OCI-LY3 (cell line): ENCODE results near the gene GPR12.

Source experiments
- H2AFZ ChIP-seq: fragments of 200-600, 300-600 bp; shearing (Covaris generic); 2 replicates; pipeline ENCODE4 v1.6.0; 2014; ENCODE audit warnings: antibody characterized with exemption, low read depth, low read length
- H3K27ac ChIP-seq: fragments of 200-600, 300-600 bp; sonication (generic); 2 replicates; pipeline ENCODE4 v1.5.1; 2014; ENCODE audit warnings: mild to moderate bottlenecking, low read length, moderate library complexity, mixed read lengths
- H3K27me3 ChIP-seq: fragments of 200-600, 300-600 bp; sonication (generic); 2 replicates; pipeline ENCODE4 v1.6.1; 2014; ENCODE audit warnings: low read depth, low read length, mixed read lengths
- H3K36me3 ChIP-seq: fragments of 200-600, 300-600 bp; sonication (generic); replicated peaks from 2 replicates; pipeline ENCODE3; 2014; ENCODE audit warnings: low read depth, low read length, mixed read lengths
- H3K4me1 ChIP-seq: fragments of 300-600, 200-600 bp; sonication (generic); 2 replicates; pipeline ENCODE4 v1.6.1; 2014; ENCODE audit warnings: low read length, mixed read lengths
- H3K4me2 ChIP-seq: fragments of 200-600, 300-600 bp; sonication (generic); 2 replicates; pipeline ENCODE4 v1.6.1; 2014; ENCODE audit warnings: low read length, mixed read lengths
- H3K4me3 ChIP-seq: fragments of 300-600, 200-600 bp; sonication (generic); 2 replicates; pipeline ENCODE4 v1.5.1; 2014; ENCODE audit warnings: antibody characterized with exemption, mild to moderate bottlenecking, low read length, moderate library complexity
- H3K79me2 ChIP-seq: fragments of 300-600, 200-600 bp; shearing (Covaris generic); 2 replicates; pipeline ENCODE4 v1.6.1; 2014; ENCODE audit warnings: mild to moderate bottlenecking, low read length, mixed read lengths
- H3K9ac ChIP-seq: fragments of 300-600, 200-600 bp; shearing (Covaris generic); 2 replicates; pipeline ENCODE4 v1.6.0; 2014; ENCODE audit warnings: mild to moderate bottlenecking, low read length, moderate library complexity
- H3K9me3 ChIP-seq: fragments of 200-600, 300-600 bp; shearing (Covaris generic); 2 replicates; pipeline ENCODE4 v1.6.1; 2014; ENCODE audit warnings: low read length, mixed read lengths; ENCODE audit not compliant: insufficient read depth
- H4K20me1 ChIP-seq: fragments of 200-600, 300-600 bp; sonication (generic); 2 replicates; pipeline ENCODE4 v1.6.1; 2016; ENCODE audit warnings: low read length, mixed read lengths; ENCODE audit not compliant: insufficient read depth
- CTCF ChIP-seq: fragments of 200-600, 300-600 bp; sonication (generic); IDR thresholded peaks from 2 replicates; pipeline ENCODE4 v1.5.1; 2014; ENCODE audit warnings: antibody characterized with exemption, low read length, low read depth
- EZH2phosphoT487 ChIP-seq: fragments of 200-600 bp; shearing (Covaris generic); IDR thresholded peaks from 2 replicates; pipeline ENCODE4 v1.6.1; 2018; ENCODE audit warnings: antibody characterized with exemption, mixed run types, low read depth

The GPR12 gene

GRCh38 chr13:26759907-26760831, at the start of gene GPR12:
Gene GPR12, minus strand, starts transcription at chr13:26760786. Its CDS starts 959 bp downstream, at chr13:26759827.
- H3K4me1 ChIP-seq: no peaks in the 10 kb centered on the region
- no peaks in the 10 kb centered on the region for H3K36me3 ChIP-seq
- H3K27ac ChIP-seq: no peak within 1 kb of the TSS
- TF ChIP-seq CTCF (no peak), EZH2phosphoT487 (no peak)
- no peak within 1 kb of the TSS for H3K4me3 ChIP-seq
- H3K27me3 ChIP-seq: peaks cover 16% of the 10 kb centered on the region
- no peak within 1 kb of the TSS for H2AFZ ChIP-seq
- no peak within 1 kb of the TSS for H3K9ac ChIP-seq
- H3K4me2 ChIP-seq: no peak within 1 kb of the TSS
- H3K9me3 ChIP-seq: no peaks in the 10 kb centered on the region
- H4K20me1 ChIP-seq: no peaks in the 10 kb centered on the region
- no peaks in the 10 kb centered on the region for H3K79me2 ChIP-seq

GRCh38 chr13:26810095-26810494, 49.5 kb upstream of the GPR12 start:
- TF ChIP-seq EZH2phosphoT487 (no peak), CTCF (no peak)
- Histone ChIP-seq H3K9ac (no peak overlapping the region), H3K27ac (no peak overlapping the region), H3K79me2 (no peaks in the 10 kb centered on the region), H3K36me3 (no peaks in the 10 kb centered on the region), H3K9me3 (no peaks in the 10 kb centered on the region), H3K4me2 (no peak overlapping the region), H3K27me3 (peaks cover 56% of the 10 kb centered on the region), H3K4me1 (no peaks in the 10 kb centered on the region), H2AFZ (no peak overlapping the region), H3K4me3 (no peak overlapping the region), H4K20me1 (no peaks in the 10 kb centered on the region)

GRCh38 chr13:26806891-26807290, 46.3 kb upstream of the GPR12 start:
- peaks cover 60% of the 10 kb centered on the region for H3K27me3 ChIP-seq
- no peaks in the 10 kb centered on the region for H3K4me1 ChIP-seq
- no peaks in the 10 kb centered on the region for H3K79me2 ChIP-seq
- H3K27ac ChIP-seq: no peak overlapping the region
- no peaks in the 10 kb centered on the region for H3K9me3 ChIP-seq
- H3K36me3 ChIP-seq: no peaks in the 10 kb centered on the region
- H3K4me2 ChIP-seq: no peak overlapping the region
- TF ChIP-seq EZH2phosphoT487 (no peak), CTCF (no peak)
- H3K9ac ChIP-seq: no peak overlapping the region
- no peak overlapping the region for H2AFZ ChIP-seq
- no peaks in the 10 kb centered on the region for H4K20me1 ChIP-seq
- no peak overlapping the region for H3K4me3 ChIP-seq

GRCh38 chr13:26787961-26788360, 27.4 kb upstream of the GPR12 start:
- no peak overlapping the region for H2AFZ ChIP-seq
- no peak overlapping the region for H3K4me2 ChIP-seq
- no peaks in the 10 kb centered on the region for H3K79me2 ChIP-seq
- H3K27me3 ChIP-seq: peaks cover 49% of the 10 kb centered on the region
- H3K27ac ChIP-seq: no peak overlapping the region
- no peak overlapping the region for H3K4me3 ChIP-seq
- peaks cover 11% of the 10 kb centered on the region for H3K4me1 ChIP-seq
- no peaks in the 10 kb centered on the region for H4K20me1 ChIP-seq
- H3K36me3 ChIP-seq: no peaks in the 10 kb centered on the region
- no peaks in the 10 kb centered on the region for H3K9me3 ChIP-seq
- TF ChIP-seq CTCF (no peak), EZH2phosphoT487 (no peak)
- no peak overlapping the region for H3K9ac ChIP-seq
